Common myeloid progenitor, CD34-positive (primary cell): ENCODE measurements around the gene GPBAR1.
A peak's percentile ranks its signal among the peaks of the same experiment; 100 is the strongest.

ENCODE experiments used
- CTCF ChIA-PET: fragments of 350-600 bp; sonication (Branson Sonifier 250); formaldehyde crosslinking; loops from one replicate; lab custom pipeline; 2021; ENCODE audit warnings: antibody characterized with exemption; lab: Charles Lee
- POLR2A ChIA-PET: fragments of 350-600 bp; sonication (Branson Sonifier 250); formaldehyde crosslinking; loops from one replicate; lab custom pipeline; 2021; ENCODE audit warnings: antibody characterized with exemption; lab: Charles Lee
- DNase-seq, 3 donors: peaks; one replicate each; pipeline versions ENCODE4 v3.0.0 to v3.0.0-alpha.2; 2013
- H3K27ac ChIP-seq, 2 experiments: 1 replicate in 1 of 2; 2 replicates in 1 of 2; pipeline ENCODE4 v1.7.0; 2013; ENCODE audit warnings: inconsistent platforms in 2 of 2, low read length in 2 of 2, mild to moderate bottlenecking in 2 of 2, low read depth in 1 of 2, moderate library complexity in 1 of 2; ENCODE audit not compliant: severe bottlenecking in 2 of 2, insufficient read depth in 1 of 2, poor library complexity in 1 of 2
- H3K27me3 ChIP-seq, 5 experiments: replicated peaks in 2 of 5; 1 replicate in 3 of 5; 2 replicates in 2 of 5; pipeline versions ENCODE4 v1.6.1 to v1.7.0; 2013; ENCODE audit warnings: low read length in 4 of 5, mild to moderate bottlenecking in 2 of 5, moderate library complexity in 2 of 5, inconsistent platforms in 1 of 5; ENCODE audit not compliant: insufficient read depth in 5 of 5, control insufficient read depth in 4 of 5
- H3K36me3 ChIP-seq, 4 experiments: 1 replicate in 2 of 4; 2 replicates in 2 of 4; pipeline versions ENCODE4 v1.6.1 to v1.7.0; 2013; ENCODE audit warnings: low read length in 3 of 4, control low read depth in 1 of 4, mild to moderate bottlenecking in 1 of 4; ENCODE audit not compliant: control insufficient read depth in 4 of 4, insufficient read depth in 4 of 4
- H3K4me1 ChIP-seq, 4 experiments: 1 replicate in 3 of 4; 2 replicates in 1 of 4; pipeline versions ENCODE4 v1.6.1 to v1.7.1; 2013; ENCODE audit warnings: low read length in 3 of 4, mild to moderate bottlenecking in 3 of 4, control low read depth in 1 of 4, inconsistent platforms in 1 of 4, moderate library complexity in 1 of 4; ENCODE audit not compliant: control insufficient read depth in 4 of 4, insufficient read depth in 4 of 4; ENCODE audit errors: control extremely low read depth in 1 of 4
- H3K4me3 ChIP-seq, 7 experiments: 1 replicate in 4 of 7; 2 replicates in 3 of 7; pipeline versions ENCODE4 v1.5.1 to v1.7.0; 2013; ENCODE audit warnings: mild to moderate bottlenecking in 7 of 7, low read length in 6 of 7, moderate library complexity in 6 of 7, inconsistent platforms in 2 of 7, low read depth in 2 of 7, control low read depth in 1 of 7; ENCODE audit not compliant: insufficient read depth in 4 of 7, control insufficient read depth in 1 of 7; ENCODE audit errors: extremely low read depth in 1 of 7
- H3K9me3 ChIP-seq, 5 experiments: 1 replicate in 4 of 5; 2 replicates in 1 of 5; pipeline versions ENCODE4 v1.6.1 to v1.7.1; 2013; ENCODE audit warnings: low read length in 4 of 5, mild to moderate bottlenecking in 2 of 5, inconsistent platforms in 1 of 5, low read depth in 1 of 5, moderate library complexity in 1 of 5; ENCODE audit not compliant: control insufficient read depth in 4 of 5, insufficient read depth in 2 of 5; ENCODE audit errors: control extremely low read depth in 1 of 5
- WGBS: methylation state at CpG from one replicate; pipeline ENCODE4 v1.1.5; 2013; ENCODE audit not compliant: insufficient coverage; 5-methylcytosine and 5-hydroxymethylcytosine counted together

GPBAR1 gene

GRCh38 chr2:218285604-218286003 is 24.8 kb downstream of the GPBAR1 start:
- no peak for DNase-seq
- H3K4me3 ChIP-seq: peak overlapping the region in 5 of 7 experiments; percentile 44 to 68 (median 56)
- POLR2A ChIA-PET: interaction anchor here (2.5 to 3.3 kb wide), 3 partner anchors 10 to 111 kb away, joined by 17 to 29 read pairs (median 20); partner anchors contain the start of genes AAMP and PNKD

DNA sequence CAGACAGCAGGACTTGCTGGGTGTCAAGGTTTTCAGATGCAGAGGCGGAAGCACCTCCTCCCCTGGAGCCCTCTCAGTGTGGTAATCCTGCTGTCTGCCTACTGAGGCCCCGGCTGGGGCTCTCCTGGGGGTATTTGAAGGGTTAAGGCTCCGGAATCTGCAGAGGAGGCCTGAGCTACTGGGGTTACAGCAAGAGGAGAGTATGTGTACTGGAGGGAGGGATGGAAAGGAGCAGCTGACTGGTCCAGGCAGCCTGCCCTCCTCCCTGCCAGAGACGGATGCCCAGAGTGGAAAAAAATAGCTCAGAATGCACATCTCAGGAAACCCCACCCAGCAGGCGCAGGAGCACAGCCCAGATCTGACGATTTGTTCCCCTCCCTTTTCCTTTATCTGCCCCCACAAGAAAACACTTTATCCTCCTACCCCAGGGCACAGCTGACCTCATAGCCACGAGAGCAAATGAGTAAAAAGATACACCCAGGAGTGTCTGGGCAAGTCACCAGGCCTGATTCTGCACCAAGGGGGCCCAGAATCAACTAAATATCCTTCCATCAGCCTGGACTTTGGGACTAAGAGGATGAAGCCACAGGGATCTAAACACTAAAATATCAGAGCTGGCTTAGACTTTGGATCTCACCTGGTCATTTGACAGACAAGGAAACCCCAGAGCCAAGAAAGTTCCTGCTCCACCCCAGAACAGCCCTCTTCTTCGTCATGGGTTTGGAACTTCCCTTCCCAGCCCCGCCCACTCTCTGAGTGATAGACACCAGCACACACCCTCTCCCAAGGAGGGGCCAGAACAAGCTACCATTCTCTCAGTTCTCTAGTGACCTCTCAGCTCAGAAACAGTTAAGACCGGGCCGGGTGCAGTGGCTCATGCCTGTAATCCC is 26.0 kb downstream of the GPBAR1 start:
- Histone ChIP-seq H3K36me3 (peaks cover 2 to 32% (median 10%) of the 10 kb centered on the region in 4 experiments), H3K27ac (peak overlapping the region; percentile 89 to 91), H3K4me1 (peaks cover 26 to 77% (median 71%) of the 10 kb centered on the region in 4 experiments), H3K4me3 (peak overlapping the region in 6 of 7 experiments; percentile 2 to 68 (median 53)), H3K27me3 (no peaks in the 10 kb centered on the region), H3K9me3 (no peaks in the 10 kb centered on the region)
- DNase-seq: peak; percentile 88 to 94 (median 92)
- CTCF ChIA-PET: interaction anchor here (0.6 to 20.2 kb wide), 14 partner anchors 9 to 179 kb away, joined by 3 to 383 read pairs (median 6); partner anchors contain the start of genes AAMP, CATIP, CTDSP1 and PNKD
- POLR2A ChIA-PET: interaction anchor here (0.6 to 3.3 kb wide), 10 partner anchors 9 to 181 kb away, joined by 3 to 29 read pairs (median 6); partner anchors contain the start of genes AAMP, CTDSP1 and PNKD
- WGBS: 5% methylated on average over 10 of the region's 11 CpGs

More at GRCh38 chr2:218285604-218286003, 24.8 kb downstream of the GPBAR1 start:
- Histone ChIP-seq H3K36me3 (peaks cover 7 to 40% (median 17%) of the 10 kb centered on the region in 4 experiments), H3K27ac (peak overlapping the region; percentile 62 to 91), H3K27me3 (no peaks in the 10 kb centered on the region), H3K4me1 (peaks cover 25 to 65% (median 59%) of the 10 kb centered on the region in 4 experiments), H3K9me3 (no peaks in the 10 kb centered on the region)
- CTCF ChIA-PET: interaction anchor here (0.8 to 20.2 kb wide), 4 partner anchors 11 to 71 kb away, joined by 4 to 383 read pairs (median 16); partner anchors contain the start of genes AAMP, CATIP and PNKD
- 57% methylated on average over 5 of the region's 6 CpGs for WGBS

- Histone ChIP-seq H3K27me3 (no peaks in the 10 kb centered on the region), H3K4me3 (peak overlapping the region in 5 of 7 experiments; percentile 37 to 93 (median 87)), H3K9me3 (no peaks in the 10 kb centered on the region), H3K36me3 (peaks cover 0 to 7% (median 0%) of the 10 kb centered on the region in 4 experiments), H3K27ac (peak overlapping the region; percentile 66 to 90), H3K4me1 (peaks cover 26 to 93% (median 83%) of the 10 kb centered on the region in 4 experiments)
- ChIA-PET CTCF (interaction anchor here (0.6 to 23.0 kb wide), 12 partner anchors 10 to 177 kb away, joined by 3 to 451 read pairs (median 6); partner anchors contain the start of genes AAMP, CATIP and PNKD), POLR2A (interaction anchor here (0.6 to 1.3 kb wide), 2 partner anchors 58 to 106 kb away, joined by 3 read pairs; no protein-coding TSS in a partner anchor)
- WGBS: 20% methylated on average over 3 of the region's 6 CpGs
- DNase-seq: no peak
These were observed 29.0 kb downstream of the GPBAR1 start for GRCh38 chr2:218289639-218290315.

- peak; percentile 59 to 86 (median 77) for DNase-seq
- CTCF ChIA-PET: interaction anchor here (0.6 to 23.0 kb wide), 16 partner anchors 9 to 355 kb away, joined by 3 to 451 read pairs (median 6); partner anchors contain the start of genes AAMP, CATIP and PNKD
- Histone ChIP-seq H3K4me1 (peaks cover 25 to 85% (median 76%) of the 10 kb centered on the region in 4 experiments), H3K4me3 (peak overlapping the region in 6 of 7 experiments; percentile 62 to 93 (median 84)), H3K27ac (peak overlapping the region; percentile 66 to 90), H3K9me3 (no peaks in the 10 kb centered on the region), H3K36me3 (peaks cover 0 to 1% (median 0%) of the 10 kb centered on the region in 4 experiments), H3K27me3 (no peaks in the 10 kb centered on the region)
- POLR2A ChIA-PET: interaction anchor here (0.6 to 1.3 kb wide), 7 partner anchors 18 to 378 kb away, joined by 3 to 4 read pairs (median 3); partner anchors contain the start of genes AAMP and PNKD
- 32% methylated on average over 12 of the region's 12 CpGs for WGBS
These were observed 29.8 kb downstream of the GPBAR1 start for GRCh38 chr2:218290316-218291261.

DNA sequence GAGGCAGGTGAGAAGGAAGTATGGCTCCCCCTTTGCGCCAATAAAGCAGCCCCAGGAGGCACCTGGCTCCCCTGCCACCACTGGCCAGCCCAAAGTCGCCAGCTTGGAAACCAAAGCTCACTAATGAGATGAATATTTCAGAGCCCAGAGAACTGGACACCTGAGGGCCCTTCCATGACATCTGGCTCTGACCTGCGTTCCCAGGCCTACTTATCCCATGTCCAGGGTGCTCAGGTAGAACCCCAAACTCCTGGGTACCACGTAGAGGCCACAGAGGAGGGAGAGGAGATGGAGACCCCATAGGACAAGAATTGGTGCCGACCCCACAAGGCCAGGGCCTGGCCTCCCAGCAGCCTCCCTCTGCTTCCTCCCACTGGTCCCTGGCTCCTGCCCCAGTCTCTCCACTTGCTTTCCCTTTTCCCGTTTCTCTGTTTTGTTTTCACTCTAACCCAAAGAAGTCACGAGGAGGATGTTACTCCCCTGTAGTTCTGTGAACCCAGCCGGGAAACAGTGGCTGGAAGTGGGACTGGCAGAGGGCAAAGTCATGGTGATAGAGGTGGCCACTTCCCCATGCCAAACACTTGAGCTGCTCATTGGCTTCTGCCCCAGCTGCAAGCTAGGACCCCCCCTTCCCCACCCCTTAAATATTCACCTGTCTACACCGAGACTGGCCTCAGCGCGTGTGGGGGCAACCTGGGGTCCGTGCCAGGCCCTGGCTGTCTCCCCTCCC is 30.7 kb downstream of the GPBAR1 start:
- 22% methylated on average over 9 of the region's 12 CpGs for WGBS
- DNase-seq: peak in 2 of 3 donors; percentile 55 to 65
- no peaks in the 10 kb centered on the region for H3K36me3 ChIP-seq
- CTCF ChIA-PET: interaction anchor here (0.7 to 23.0 kb wide), 14 partner anchors 8 to 354 kb away, joined by 3 to 451 read pairs (median 6); partner anchors contain the start of genes AAMP, ARPC2, CATIP and PNKD
- no peaks in the 10 kb centered on the region for H3K27me3 ChIP-seq
- POLR2A ChIA-PET: interaction anchor here (0.6 to 1.8 kb wide), 8 partner anchors 13 to 417 kb away, joined by 3 to 8 read pairs (median 3); partner anchors contain the start of gene CTDSP1
- peak overlapping the region; percentile 62 to 93 (median 80) for H3K4me3 ChIP-seq
- peak overlapping the region; percentile 66 to 90 for H3K27ac ChIP-seq
- no peaks in the 10 kb centered on the region for H3K9me3 ChIP-seq
- peaks cover 16 to 76% (median 67%) of the 10 kb centered on the region in 4 experiments for H3K4me1 ChIP-seq
